Aorta (tissue), 4 donors: ENCODE results near the gene NSA2. TPM values are rescaled to one million over a fixed set of nuclear protein-coding genes. Genes with fewer than 3 reads are reported as not detected.

Experiments
- polyA plus RNA-seq, 2 donors: library from polyadenylated mRNA; stranded (reverse); fragments of 200-250 nt; gene quantifications; one replicate each; pipeline ENCODE4 v1.2.3, GENCODE V29; 2013
- total RNA-seq, 2 donors: library from RNA; stranded (reverse); fragmentation: NEBNext Ultra II Directional; extraction: Animal tissue kit (Norgen Biotek cat#: 25700); gene quantifications; one replicate each; pipeline ENCODE4 v1.2.1, GENCODE V29; 2021
- donor health status: healthy with polysubstance abuse.
- donor health status: Bipolar disorder and iron deficiency.
- donor health status: DM: no; HTN: no; CAD: no.
- donor health status: DM: yes; HTN: yes; CAD: no.

Gene NSA2
- total and polyA plus RNA-seq, 4 donors = 50.9 to 307 (median 84.3) TPM

Other genes starting within 250 kb of the NSA2 start
- gene ENC1, start 126.5 kb upstream of the NSA2 start, total RNA-seq = 10 to 100 TPM in 1 of 2 donors, 1 to 10 TPM in 1; 4.8 to 10.6 TPM
- gene ENC1, start 126.5 kb upstream of the NSA2 start, polyA plus RNA-seq = 1 to 10 TPM; 2.1 to 2.8 TPM
- 100 to 1,000 TPM; 122 to 172 TPM for gene HEXB, start 82.0 kb upstream of the NSA2 start, total RNA-seq
- 100 to 1,000 TPM; 112 to 151 TPM for gene HEXB, start 82.0 kb upstream of the NSA2 start, polyA plus RNA-seq
- 10 to 100 TPM; 18.2 to 18.6 TPM for gene GFM2, start 132 bp upstream of the NSA2 start, total RNA-seq
- 10 to 100 TPM in 1 of 2 donors, 1 to 10 TPM in 1; 4.1 to 12.7 TPM for gene GFM2, start 132 bp upstream of the NSA2 start, polyA plus RNA-seq
- gene FAM169A, start 99.1 kb downstream of the NSA2 start, total RNA-seq = 1 to 10 TPM; 1.0 to 2.2 TPM
- gene FAM169A, start 99.1 kb downstream of the NSA2 start, polyA plus RNA-seq = under 1 TPM; 0.13 to 0.25 TPM